Upper lobe of left lung (tissue), 6 donors: ENCODE measurements around the gene DRAM1. TPM values are rescaled to one million over a fixed set of nuclear protein-coding genes. Genes with fewer than 3 reads are reported as not detected.
"Not testable (repeated sequence)": the region's sequence is repeated elsewhere in the genome, so short reads cannot be mapped to it uniquely, and the experiment has no call there.

Source experiments
- ATAC-seq, 2 donors: fragments of 200-7000 bp; cut with Tn5 transposase; one replicate each; pipeline ENCODE4 v1.9.1; 2022; ENCODE audit warnings: mild to moderate bottlenecking in 2 of 2, moderate library complexity in 2 of 2; ENCODE audit not compliant: low FRiP score in 2 of 2
- DNase-seq, 2 donors: peaks; one replicate each; pipeline ENCODE4 v3.0.0-alpha.2; 2019 to 2020
- H3K27ac ChIP-seq, 4 donors: fragments of 200-600 bp; sonication (generic); one replicate each; pipeline ENCODE4 v1.5.1; 2016 to 2019
- H3K27me3 ChIP-seq, 4 donors: fragments of 200-600 bp; sonication (generic); one replicate each; pipeline ENCODE4 v1.5.1; 2017 to 2019
- H3K36me3 ChIP-seq, 4 donors: fragments of 200-600 bp; sonication (generic); one replicate each; pipeline ENCODE4 v1.5.1; 2016 to 2019
- H3K4me1 ChIP-seq, 4 donors: fragments of 200-600 bp; sonication (generic); one replicate each; pipeline ENCODE4 v1.5.1; 2018 to 2019
- H3K4me3 ChIP-seq, 4 donors: fragments of 200-600 bp; sonication (generic); one replicate each; pipeline ENCODE4 v1.5.1; 2017 to 2019; ENCODE audit warnings: mild to moderate bottlenecking in 2 of 4, moderate library complexity in 1 of 4
- H3K9me3 ChIP-seq, 4 donors: fragments of 200-600 bp; sonication (generic); one replicate each; pipeline ENCODE4 v1.5.1; 2018 to 2019
- CTCF ChIP-seq, 6 experiments: fragments of 450-650 bp in 4 of 6; fragments of 200-600 bp in 2 of 6; sonication (generic) in 2 of 6; IDR thresholded peaks; one replicate each; pipeline ENCODE4 v1.5.1; 2016 to 2019; ENCODE audit warnings: antibody characterized with exemption in 6 of 6
- EP300 ChIP-seq, 4 donors: sonication (generic); formaldehyde crosslinking; IDR thresholded peaks; one replicate each; pipeline ENCODE4 v1.5.1; 2017; ENCODE audit warnings: antibody characterized with exemption in 4 of 4, control low read depth in 2 of 4
- POLR2A ChIP-seq, 4 donors: fragments of 450-650 bp; IDR thresholded peaks; one replicate each; pipeline ENCODE4 v1.5.1; 2016 to 2017; ENCODE audit warnings: antibody characterized with exemption in 4 of 4, mild to moderate bottlenecking in 2 of 4
- POLR2AphosphoS5 ChIP-seq, 2 donors: sonication (generic); formaldehyde crosslinking; IDR thresholded peaks; one replicate each; pipeline ENCODE4 v1.5.1; 2017; ENCODE audit warnings: antibody characterized with exemption in 2 of 2
- WGBS, 2 donors: methylation state at CpG; one replicate each; pipeline ENCODE4 v1.1.5; 2017 to 2018; 5-methylcytosine and 5-hydroxymethylcytosine counted together
- total RNA-seq, 6 donors: library from RNA; depleted of rRNA in 4 of 6; stranded (reverse); fragments of >200 nt in 4 of 6; gene quantifications; one replicate each; pipeline versions ENCODE4 v1.1.0 to v1.2.1, GENCODE V29; 2016 to 2021
- donor health status: DM: no; HTN: no; CAD: no; lungs with moderate emphysema.
- donor health status: DM: no; HTN: yes; CAD: no; lungs with severe emphysema.

Gene DRAM1
- total RNA-seq, 6 donors from 2014 or later: 28.9 to 203 (median 142) TPM

- DNase-seq (no peak), ATAC-seq (peak in 1 of 2 donors; percentile 25)
- TF ChIP-seq CTCF (IDR thresholded peaks at IDR 0.05) (no peak), POLR2AphosphoS5 (IDR thresholded peaks at IDR 0.05) (no peak), POLR2A (IDR thresholded peaks at IDR 0.05) (no peak), EP300 (IDR thresholded peaks at IDR 0.05) (no peak)
- H3K27me3 ChIP-seq: no peaks in the 10 kb centered on the region
- 37 to 53% methylated on average over 7 of the region's 7 CpGs for WGBS, 2 donors
- H3K27ac ChIP-seq: peak overlapping the region in 3 of 4 donors; percentile 61 to 79 (median 79)
- peak overlapping the region in 2 of 4 donors; percentile 0 to 9 for H3K4me3 ChIP-seq
- peaks cover 0 to 29% (median 2%) of the 10 kb centered on the region in 4 donors for H3K36me3 ChIP-seq
- H3K9me3 ChIP-seq: no peaks in the 10 kb centered on the region
- peaks cover 0 to 30% (median 23%) of the 10 kb centered on the region in 4 donors for H3K4me1 ChIP-seq
Observed at GRCh38 chr12:101909646-101910045, 32.3 kb downstream of the DRAM1 start.

GRCh38 chr12:101915841-101916240, 38.5 kb downstream of the DRAM1 start:
- no peak for TF ChIP-seq POLR2A (IDR thresholded peaks at IDR 0.05)
- no peak for TF ChIP-seq POLR2AphosphoS5 (IDR thresholded peaks at IDR 0.05)
- TF ChIP-seq EP300 (IDR thresholded peaks at IDR 0.05): no peak
- TF ChIP-seq CTCF (IDR thresholded peaks at IDR 0.05): no peak
- Histone ChIP-seq H3K4me1 (peaks cover 0 to 18% (median 4%) of the 10 kb centered on the region in 4 donors), H3K27ac (no peak overlapping the region), H3K9me3 (no peaks in the 10 kb centered on the region), H3K4me3 (no peak overlapping the region), H3K27me3 (no peaks in the 10 kb centered on the region), H3K36me3 (peaks cover 0 to 12% (median 2%) of the 10 kb centered on the region in 4 donors)
- WGBS, 2 donors: 69 to 82% methylated on average over 5 of the region's 5 CpGs
- no peak for DNase-seq
- no peak for ATAC-seq

GRCh38 chr12:101918805-101919204, 41.4 kb downstream of the DRAM1 start:
- not testable (repeated sequence) for H3K27ac ChIP-seq, H3K9me3 ChIP-seq, DNase-seq, H3K27me3 ChIP-seq, ATAC-seq, H3K4me3 ChIP-seq
- WGBS, 2 donors: 90 to 91% methylated on average over 4 of the region's 4 CpGs
- H3K36me3 ChIP-seq: peaks cover 0 to 26% (median 10%) of the 10 kb centered on the region in 4 donors
- H3K4me1 ChIP-seq: peaks cover 0 to 18% (median 2%) of the 10 kb centered on the region in 4 donors

GRCh38 chr12:101919447-101919846, 42.1 kb downstream of the DRAM1 start:
- Histone ChIP-seq H3K27ac (peak overlapping the region in 1 of 4 donors; percentile 2), H3K4me3 (no peak overlapping the region), H3K9me3 (no peaks in the 10 kb centered on the region), H3K4me1 (peaks cover 0 to 18% (median 0%) of the 10 kb centered on the region in 4 donors), H3K27me3 (no peaks in the 10 kb centered on the region), H3K36me3 (peaks cover 0 to 31% (median 10%) of the 10 kb centered on the region in 4 donors)
- TF ChIP-seq CTCF (IDR thresholded peaks at IDR 0.05) (no peak), POLR2A (IDR thresholded peaks at IDR 0.05) (no peak), EP300 (IDR thresholded peaks at IDR 0.05) (no peak), POLR2AphosphoS5 (IDR thresholded peaks at IDR 0.05) (no peak)
- no peak for ATAC-seq
- no peak for DNase-seq
- WGBS, 2 donors: 50 to 68% methylated on average over 3 of the region's 3 CpGs

- 79 to 83% methylated on average over 2 of the region's 2 CpGs for WGBS, 2 donors
- no peak overlapping the region for H3K4me3 ChIP-seq
- TF ChIP-seq POLR2AphosphoS5 (IDR thresholded peaks at IDR 0.05): no peak
- no peak for TF ChIP-seq POLR2A (IDR thresholded peaks at IDR 0.05)
- DNase-seq (no peak), ATAC-seq (no peak)
- no peaks in the 10 kb centered on the region for H3K27me3 ChIP-seq
- no peak overlapping the region for H3K27ac ChIP-seq
- peaks cover 0 to 18% (median 3%) of the 10 kb centered on the region in 4 donors for H3K4me1 ChIP-seq
- H3K9me3 ChIP-seq: no peaks in the 10 kb centered on the region
- peaks cover 0 to 31% (median 10%) of the 10 kb centered on the region in 4 donors for H3K36me3 ChIP-seq
Observed at GRCh38 chr12:101920906-101921305, 43.5 kb downstream of the DRAM1 start.

- TF ChIP-seq CTCF (IDR thresholded peaks at IDR 0.05): no peak
- no peak for TF ChIP-seq POLR2A (IDR thresholded peaks at IDR 0.05)
- TF ChIP-seq POLR2AphosphoS5 (IDR thresholded peaks at IDR 0.05): no peak
- TF ChIP-seq EP300 (IDR thresholded peaks at IDR 0.05): no peak
Observed at GRCh38 chr12:101923045-101923718, 45.8 kb downstream of the DRAM1 start.

More at GRCh38 chr12:101923045-101923718, 45.8 kb downstream of the DRAM1 start:
- H3K9me3 ChIP-seq: no peaks in the 10 kb centered on the region
- peaks cover 0 to 12% (median 4%) of the 10 kb centered on the region in 4 donors for H3K4me1 ChIP-seq
- DNase-seq (no peak), ATAC-seq (no peak)
- no peaks in the 10 kb centered on the region for H3K27me3 ChIP-seq
- peaks cover 0 to 31% (median 10%) of the 10 kb centered on the region in 4 donors for H3K36me3 ChIP-seq
- no peak overlapping the region for H3K27ac ChIP-seq
- 89 to 93% methylated on average over 8 of the region's 8 CpGs for WGBS, 2 donors
- no peak overlapping the region for H3K4me3 ChIP-seq
